Measurements from ENCODE around the gene C10orf62.

C10orf62 gene

DNA sequence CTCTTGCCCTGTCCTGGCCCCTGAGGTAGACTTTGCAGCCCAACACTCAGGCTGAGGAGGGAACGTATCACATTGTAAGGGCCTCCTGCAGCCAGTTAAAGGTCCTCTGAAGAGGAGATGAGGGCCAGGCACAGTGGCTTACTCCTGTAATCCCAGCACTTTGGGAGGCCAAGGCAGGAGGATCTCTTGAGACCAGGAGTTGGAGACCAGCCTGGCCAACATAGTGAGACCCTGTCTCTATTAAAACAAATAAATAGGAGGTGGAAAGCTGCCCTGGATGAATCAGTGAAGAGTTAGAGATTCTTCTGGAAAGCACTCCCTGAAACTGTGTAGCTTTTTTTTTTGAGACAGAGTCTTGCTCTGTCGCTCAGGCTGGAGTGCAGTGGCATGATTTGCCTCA, 2.3 kb upstream of the C10orf62 start:
- DNase-seq = no peak

- no peak for DNase-seq
Observed at GRCh38 chr10:97590082-97590747, 694 bp downstream of the C10orf62 start.

DNA sequence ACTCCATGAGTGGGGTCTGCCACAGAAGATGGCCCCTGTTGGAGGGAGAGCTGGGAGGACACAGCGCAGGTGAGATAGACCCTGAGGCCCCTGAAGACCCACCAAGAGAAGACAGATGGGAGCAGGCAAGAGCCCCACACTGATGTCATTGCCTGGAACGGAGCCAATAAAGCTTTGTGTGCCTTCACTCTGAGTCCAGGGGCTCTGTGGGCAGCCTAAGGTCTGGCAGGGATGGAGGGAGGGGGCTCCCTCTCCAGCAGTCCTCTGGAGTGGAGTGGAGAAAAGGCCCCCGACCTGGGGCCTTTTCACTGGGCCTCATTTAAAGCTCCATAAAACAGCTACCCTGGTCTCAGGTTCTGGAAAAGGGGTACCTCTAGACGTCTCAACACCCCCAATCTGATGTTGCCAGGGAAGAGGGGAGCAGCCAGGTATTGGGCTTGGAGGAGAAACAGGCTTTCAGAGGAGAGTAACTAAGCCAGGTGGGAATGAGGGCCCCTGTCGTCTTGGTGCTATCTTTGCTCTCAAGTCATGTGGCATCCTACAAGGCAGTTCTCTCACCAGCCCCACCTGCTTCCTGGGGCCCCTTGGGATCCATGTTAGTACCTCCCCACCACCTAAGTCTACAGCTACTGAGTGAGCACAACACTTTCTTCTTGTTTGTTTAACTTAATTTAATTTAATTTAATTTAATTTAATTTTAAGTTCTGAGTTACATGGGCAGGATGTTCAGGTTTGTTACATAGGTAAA, 1.4 kb downstream of the C10orf62 start:
- no peak for DNase-seq

GRCh38 chr10:97593421-97593820, 3.9 kb downstream of the C10orf62 start:
- DNase-seq = no peak

DNA sequence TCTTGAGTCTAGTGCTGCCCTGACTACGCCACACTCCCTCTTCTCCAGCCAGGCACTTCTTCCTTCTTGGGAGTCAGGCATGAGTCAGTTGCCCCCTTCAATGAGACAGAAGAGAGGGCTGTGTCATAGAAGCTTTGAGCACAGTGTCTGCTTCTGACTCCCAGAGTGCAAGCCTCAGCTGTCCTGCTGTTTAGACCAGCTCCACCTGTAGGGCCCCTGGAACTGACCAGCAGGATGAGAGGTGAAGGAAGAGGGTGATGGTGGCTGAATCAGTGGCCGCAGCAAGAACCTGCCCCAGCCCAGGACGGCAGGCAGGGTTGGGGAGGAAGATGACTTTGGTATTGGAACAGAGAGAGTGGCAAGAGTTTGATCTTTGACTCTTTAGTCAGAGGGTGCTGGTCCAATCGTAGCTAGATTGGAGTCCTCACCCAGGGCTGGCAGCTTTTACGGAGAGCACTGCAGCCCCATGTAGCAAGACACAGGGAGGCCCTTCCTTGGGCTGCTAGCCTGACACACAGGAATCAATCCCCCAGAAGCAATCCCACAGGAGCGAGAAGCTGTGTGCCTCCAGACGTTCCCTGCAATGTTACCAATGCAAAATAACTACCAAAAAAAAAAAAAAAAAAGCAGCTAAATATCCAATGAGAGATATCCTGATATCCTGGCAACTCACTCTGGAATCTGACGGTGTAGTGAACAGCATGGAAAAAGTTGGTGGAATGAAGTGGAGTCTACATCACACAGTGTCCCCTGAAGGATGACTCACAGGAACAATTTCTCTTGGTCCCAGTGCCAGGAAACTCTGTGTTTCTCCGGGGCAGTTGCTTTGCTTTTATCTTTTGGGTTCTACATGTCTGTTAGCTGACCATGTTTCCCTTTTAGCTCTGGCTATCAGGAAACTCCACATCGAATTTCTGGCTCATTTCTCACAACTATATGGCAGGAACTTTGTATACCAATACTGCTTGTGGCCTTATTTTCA, 6.9 kb downstream of the C10orf62 start:
- DNase-seq = no peak

DNA sequence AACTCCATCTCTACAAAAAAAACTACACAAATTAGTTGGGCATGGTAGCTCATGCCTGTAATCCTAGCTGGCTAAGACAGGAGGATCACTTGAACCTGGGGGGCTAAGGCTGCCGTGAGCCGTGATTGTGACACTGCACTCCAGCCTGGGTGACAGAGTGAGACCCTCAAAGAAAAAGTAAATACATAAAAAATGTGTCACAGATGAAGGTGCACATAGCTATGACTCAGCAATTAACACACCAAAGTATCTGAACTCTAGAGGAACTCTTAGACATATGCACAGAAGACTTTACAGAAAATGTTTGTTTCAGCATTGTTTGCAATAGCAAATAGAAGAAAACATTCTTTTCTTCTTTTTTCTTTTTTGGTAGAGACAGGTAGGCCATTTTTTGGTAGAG, 8.3 kb downstream of the C10orf62 start:
- no peak for DNase-seq

DNA sequence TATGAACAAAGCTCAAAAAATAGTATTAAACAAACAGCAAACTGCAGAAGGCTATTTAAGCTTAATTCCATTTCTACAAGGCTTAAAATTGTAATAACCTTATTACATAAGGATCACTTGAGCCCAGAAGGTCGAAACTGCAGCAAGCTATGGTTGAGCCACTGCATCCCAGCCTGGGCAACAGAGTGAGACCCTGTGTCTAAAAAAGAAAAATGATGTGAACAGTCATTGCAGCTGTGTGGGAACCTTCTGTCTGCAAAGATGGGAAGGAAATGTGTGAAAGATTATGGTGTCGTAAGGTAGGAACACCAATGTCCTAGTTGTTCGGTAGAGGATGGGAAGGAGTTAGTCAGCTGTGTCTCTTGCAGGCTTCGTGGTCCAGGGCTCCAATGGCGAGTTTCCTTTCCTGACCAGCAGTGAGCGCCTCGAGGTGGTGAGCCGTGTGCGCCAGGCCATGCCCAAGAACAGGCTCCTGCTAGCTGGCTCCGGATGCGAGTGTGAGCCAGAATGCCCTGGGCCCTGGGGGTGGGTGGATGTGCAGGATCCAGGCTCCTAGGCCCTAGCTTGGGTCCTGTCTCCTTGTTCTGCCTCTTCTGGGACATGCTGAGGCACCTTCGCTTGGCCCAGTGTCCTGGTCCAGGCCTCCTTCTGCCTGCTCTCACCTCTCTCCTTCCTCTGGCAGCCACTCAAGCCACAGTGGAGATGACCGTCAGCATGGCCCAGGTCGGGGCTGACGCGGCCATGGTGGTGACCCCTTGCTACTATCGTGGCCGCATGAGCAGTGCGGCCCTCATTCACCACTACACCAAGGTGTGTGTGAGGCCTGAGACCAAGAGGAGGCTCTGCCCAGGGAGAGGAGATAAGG, 9.1 kb downstream of the C10orf62 start:
- no peak for DNase-seq

- DNase-seq = no peak
Observed at GRCh38 chr10:97599272-97599619, 9.7 kb downstream of the C10orf62 start.

DNA sequence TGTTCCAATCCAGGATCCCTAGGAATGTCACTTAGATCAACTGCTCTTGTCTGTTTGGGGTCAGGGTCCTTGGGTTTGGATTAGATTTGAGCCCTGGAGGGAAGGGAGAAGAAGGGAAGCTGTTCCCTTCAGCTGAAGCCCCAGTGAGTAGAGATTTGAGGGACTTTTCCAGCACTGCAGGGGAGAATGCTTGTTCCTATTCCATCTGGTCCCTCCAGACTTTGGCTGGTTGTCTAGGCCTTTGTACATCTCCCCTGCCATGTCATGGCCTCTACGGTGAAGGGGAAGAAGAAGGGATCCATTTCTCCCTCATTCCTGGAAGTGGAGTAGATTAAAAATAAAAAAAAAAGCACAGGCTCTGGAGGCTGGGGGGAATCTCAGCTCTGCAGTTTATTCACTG, 11.1 kb downstream of the C10orf62 start:
- no peak for DNase-seq

DNA sequence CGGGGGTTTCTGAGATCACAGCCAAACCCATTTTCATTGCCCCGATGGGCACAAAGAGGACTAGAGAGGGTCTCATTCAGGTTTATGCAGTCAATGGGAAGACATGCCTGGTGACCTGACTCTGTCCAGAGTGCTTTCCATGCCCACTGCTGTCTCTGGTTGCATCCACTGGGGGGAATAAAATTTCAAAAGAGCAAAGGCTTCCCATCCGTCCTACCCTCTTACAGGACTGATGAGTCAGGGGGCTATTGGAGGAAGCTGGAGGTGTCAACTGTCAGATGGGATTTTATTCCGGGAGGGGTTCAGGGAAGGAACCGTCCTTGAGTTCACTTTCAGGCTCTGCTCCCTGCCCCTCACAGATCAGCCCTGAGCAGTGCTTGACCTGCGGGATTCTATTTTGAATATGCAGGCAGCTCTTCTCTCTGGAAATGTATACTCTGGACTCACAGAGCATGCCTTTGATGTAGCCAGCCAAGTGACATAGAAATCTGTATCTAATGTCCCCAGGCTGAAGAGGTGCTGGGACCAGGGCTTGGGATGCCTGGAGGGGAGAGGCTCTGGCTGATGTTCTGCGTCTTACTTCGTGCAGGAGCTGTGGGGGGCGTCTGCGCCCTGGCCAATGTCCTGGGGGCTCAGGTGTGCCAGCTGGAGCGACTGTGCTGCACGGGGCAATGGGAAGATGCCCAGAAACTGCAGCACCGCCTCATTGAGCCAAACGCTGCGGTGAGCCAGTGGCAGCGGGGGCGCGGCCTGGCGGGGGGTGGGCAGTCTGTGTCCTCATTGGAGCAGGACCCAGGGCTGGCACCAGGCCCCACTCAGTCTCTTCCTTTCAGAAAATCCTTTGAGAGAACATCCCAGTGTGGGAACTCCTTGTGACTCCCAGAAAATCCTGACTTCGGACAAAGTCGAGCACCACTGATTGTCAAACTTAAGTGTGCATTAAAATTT, 12.0 kb downstream of the C10orf62 start:
- no peak for DNase-seq

DNA sequence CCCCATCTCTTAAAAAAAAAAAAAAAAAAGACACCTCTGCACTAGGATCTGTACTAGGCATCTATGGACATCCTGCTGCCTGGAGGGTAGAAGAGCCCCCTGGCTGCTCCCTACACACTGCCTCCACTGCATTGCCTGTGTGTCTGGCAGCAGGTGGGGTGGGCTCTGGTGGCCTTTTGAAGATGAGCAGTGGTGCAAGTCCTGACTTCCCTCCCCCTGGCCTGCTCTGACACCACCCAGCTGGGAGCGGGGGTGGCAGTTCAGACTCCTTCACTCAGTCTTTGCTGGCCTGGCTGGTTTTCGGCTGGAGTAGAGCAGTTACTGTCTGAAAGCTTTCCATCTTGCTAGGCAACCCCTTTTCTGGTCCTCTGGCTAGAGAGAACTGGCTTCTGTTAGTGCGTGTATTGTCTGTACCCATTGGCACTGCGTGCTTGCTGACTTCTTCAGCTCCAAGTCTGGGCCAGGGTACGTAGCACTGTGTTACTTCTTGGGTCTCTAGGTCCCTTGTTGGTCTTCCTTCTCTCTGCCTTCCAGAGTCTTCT, 17.6 kb downstream of the C10orf62 start:
- no peak for DNase-seq

GRCh38 chr10:97608991-97609561, 19.6 kb downstream of the C10orf62 start:
- DNase-seq = no peak

GRCh38 chr10:97611473-97611872, 22.0 kb downstream of the C10orf62 start:
- DNase-seq = no peak

DNA sequence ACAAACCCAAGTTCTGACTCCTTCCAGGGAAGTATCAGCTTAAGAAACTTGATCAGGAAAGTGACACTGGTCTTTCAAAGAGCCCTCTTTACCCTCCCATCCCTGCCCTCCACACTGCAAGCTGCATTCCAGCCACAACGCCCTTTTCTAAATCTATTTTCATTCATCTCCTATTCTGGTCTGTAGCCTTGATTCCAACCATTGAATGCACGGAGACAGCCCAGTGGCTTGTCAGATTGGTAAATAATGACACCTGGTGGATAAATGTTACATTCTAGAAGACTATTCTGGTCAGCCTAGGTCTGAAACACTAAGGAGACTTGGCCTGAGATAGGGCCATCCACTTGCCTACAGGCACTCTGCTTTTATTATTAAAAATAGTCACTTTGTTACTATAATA, 22.9 kb downstream of the C10orf62 start:
- no peak for DNase-seq

DNA sequence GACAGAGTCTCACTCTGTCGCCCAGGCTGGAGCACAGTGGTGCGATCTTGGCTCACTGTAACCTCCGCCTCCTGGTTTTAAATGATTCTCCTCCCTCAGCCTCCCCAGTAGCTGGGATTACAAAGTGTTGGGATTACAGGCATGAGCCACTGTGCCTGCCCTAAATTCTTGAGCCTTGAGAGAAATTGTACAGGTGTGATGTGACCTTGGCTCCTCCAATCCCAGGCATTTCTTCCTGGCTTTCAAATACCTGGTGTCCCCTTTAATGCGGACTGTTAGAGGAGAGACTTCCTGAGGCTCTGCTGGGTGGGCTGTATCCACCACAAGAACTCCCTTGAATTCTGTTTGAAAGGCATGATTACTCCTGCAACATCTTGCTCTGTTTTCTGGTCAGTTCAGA, 28.8 kb downstream of the C10orf62 start:
- DNase-seq = no peak

- DNase-seq = no peak
Observed at GRCh38 chr10:97618733-97619132, 29.2 kb downstream of the C10orf62 start.

GRCh38 chr10:97623277-97623676, 33.8 kb downstream of the C10orf62 start:
- DNase-seq = no peak

DNA sequence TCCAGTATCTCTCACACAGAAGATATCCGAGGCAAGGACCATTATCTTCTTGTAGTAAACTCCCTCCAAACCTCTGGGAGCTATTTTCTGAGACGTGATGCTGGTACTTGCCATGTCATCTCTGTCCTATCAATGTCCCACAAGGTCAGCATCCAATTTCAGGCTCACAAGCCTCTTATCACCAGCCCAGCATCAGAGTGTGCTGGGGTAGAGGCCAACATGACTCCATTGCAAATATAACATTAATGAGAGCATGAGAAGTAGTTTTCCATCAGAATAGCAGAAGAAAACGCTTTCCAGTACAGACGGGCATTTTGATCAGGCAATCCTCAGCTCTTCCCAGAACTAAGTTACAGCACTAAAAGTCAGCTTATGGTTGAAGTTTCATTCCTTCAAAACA, 38.2 kb downstream of the C10orf62 start:
- DNase-seq = no peak

GRCh38 chr10:97628228-97628627, 38.7 kb downstream of the C10orf62 start:
- no peak for DNase-seq

DNA sequence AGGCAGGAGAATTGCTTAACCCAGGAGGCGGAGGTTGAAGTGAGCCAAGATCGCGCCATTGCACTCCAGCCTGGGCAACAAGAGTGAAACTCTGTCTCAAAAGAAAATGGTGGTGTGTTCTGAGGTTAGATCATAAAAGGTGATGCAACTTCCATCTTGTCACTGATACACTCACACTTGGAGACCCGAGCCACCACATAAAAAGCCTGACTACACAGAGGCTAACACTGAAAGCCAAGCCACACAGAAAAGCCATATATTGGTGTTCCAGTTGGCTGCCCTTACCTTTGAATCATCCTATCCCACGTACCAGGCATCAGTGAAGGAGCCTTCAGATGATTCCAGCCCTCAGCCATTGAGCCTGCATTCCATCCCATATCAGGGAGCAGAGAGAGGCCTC, 39.8 kb downstream of the C10orf62 start:
- no peak for DNase-seq

DNA sequence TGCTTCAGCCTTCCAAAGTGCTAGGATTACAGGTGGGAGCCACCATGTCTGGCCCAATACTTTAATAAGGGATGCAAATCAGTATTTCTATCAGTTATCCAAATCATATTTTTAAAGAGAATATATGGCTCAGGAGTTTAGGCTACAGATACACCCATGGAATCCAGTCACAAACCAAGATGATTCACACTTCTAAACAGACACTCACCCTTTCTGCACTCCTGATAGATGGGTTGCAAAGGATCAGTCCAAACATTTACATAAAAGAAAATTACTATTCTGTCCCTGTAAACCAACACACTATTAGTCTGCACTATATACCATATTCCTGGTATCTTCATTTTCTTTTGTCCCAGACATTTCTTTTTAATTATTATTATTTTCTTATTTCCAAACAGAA, 41.6 kb downstream of the C10orf62 start:
- DNase-seq = no peak
